Measurements from ENCODE around the gene CP.

The CP gene

GRCh38 chr3:149221783-149222517 lies at the start of gene CP:
TSS of gene CP (minus strand) at chr3:149221829. CDS start at chr3:149221792, 37 bp downstream.
- TF ChIP-seq CTCF (IDR thresholded peaks at IDR 0.05; ENCODE audit: insufficient read depth, low read depth, low read length, missing control alignments) = no peak
- H3K4me3 ChIP-seq (ENCODE audit: low read depth, low read length) = no peak within 1 kb of the TSS
- no peak for DNase-seq (ENCODE audit: low read depth)

- no peak overlapping the region for H3K4me3 ChIP-seq (ENCODE audit: low read depth, low read length)
These were observed 48.6 kb upstream of the CP start for GRCh38 chr3:149270180-149270579.

GRCh38 chr3:149269687-149270086 lies 48.1 kb upstream of the CP start:
- TF ChIP-seq CTCF (IDR thresholded peaks at IDR 0.05; ENCODE audit: insufficient read depth, low read depth, low read length, missing control alignments) = no peak
- no peak for DNase-seq (ENCODE audit: low read depth)
- no peak overlapping the region for H3K4me3 ChIP-seq (ENCODE audit: low read depth, low read length)

More at GRCh38 chr3:149270180-149270579, 48.6 kb upstream of the CP start:
- no peak for TF ChIP-seq CTCF (IDR thresholded peaks at IDR 0.05; ENCODE audit: insufficient read depth, low read depth, low read length, missing control alignments)
- DNase-seq (ENCODE audit: low read depth) = no peak

- peak; percentile 37 for DNase-seq (ENCODE audit: low read depth)
- no peak for TF ChIP-seq CTCF (IDR thresholded peaks at IDR 0.05; ENCODE audit: insufficient read depth, low read depth, low read length, missing control alignments)
These were observed 45.9 kb upstream of the CP start for GRCh38 chr3:149267565-149267964.

GRCh38 chr3:149266736-149267135 lies 45.1 kb upstream of the CP start:
- DNase-seq (ENCODE audit: low read depth) = no peak
- no peak overlapping the region for H3K4me3 ChIP-seq (ENCODE audit: low read depth, low read length)
- TF ChIP-seq CTCF (IDR thresholded peaks at IDR 0.05; ENCODE audit: insufficient read depth, low read depth, low read length, missing control alignments) = no peak

More at GRCh38 chr3:149267565-149267964, 45.9 kb upstream of the CP start:
- no peak overlapping the region for H3K4me3 ChIP-seq (ENCODE audit: low read depth, low read length)

GRCh38 chr3:149263856-149264255 lies 42.2 kb upstream of the CP start:
- TF ChIP-seq CTCF (IDR thresholded peaks at IDR 0.05; ENCODE audit: insufficient read depth, low read depth, low read length, missing control alignments) = no peak
- no peak overlapping the region for H3K4me3 ChIP-seq (ENCODE audit: low read depth, low read length)
- no peak for DNase-seq (ENCODE audit: low read depth)

GRCh38 chr3:149258714-149259113 lies 37.1 kb upstream of the CP start:
- TF ChIP-seq CTCF (IDR thresholded peaks at IDR 0.05; ENCODE audit: insufficient read depth, low read depth, low read length, missing control alignments) = no peak
- no peak for DNase-seq (ENCODE audit: low read depth)
- H3K4me3 ChIP-seq (ENCODE audit: low read depth, low read length) = no peak overlapping the region

Measured in GM12865 (cell line).